ENCODE results near the gene INPP5D. TPM values are rescaled to one million over a fixed set of nuclear protein-coding genes. Genes with fewer than 3 reads are reported as not detected.

INPP5D gene
- total and polyA plus RNA-seq, 2 of the 8 experiments (the other 6 are each of a cell fraction or from before 2014, with no cell fraction given), result 4.5 to 7.1 TPM

GRCh38 chr2:233135421-233135820, 75.3 kb downstream of the INPP5D start:
- H3K9ac ChIP-seq (replicated peaks in 1 of 4; ENCODE audit: extremely low read depth in 1 of 4, low read depth in 3 of 4, low read length in 3 of 4), result no peak overlapping the region
- H3K4me2 ChIP-seq (ENCODE audit: insufficient read depth in 1 of 2, low read depth in 2 of 2, low read length in 2 of 2), result no peak overlapping the region
- WGBS, 2 experiments (ENCODE audit: extremely low coverage in 1 of 2, insufficient coverage in 1 of 2, insufficient read length in 1 of 2, insufficient replicate concordance in 2 of 2, low coverage in 1 of 2, low lambda C conversion rate in 2 of 2, missing lambda C conversion rate in 1 of 2), result 80% methylated on average over 1 of the region's 1 CpG; no CpG with 5 or more reads in 1 of the 2 experiments
- H3K27ac ChIP-seq (ENCODE audit: low read depth, low read length), result no peak overlapping the region
- H2AFZ ChIP-seq (ENCODE audit: low read length), result no peak overlapping the region
- H3K23ac ChIP-seq (ENCODE audit: insufficient read length), result no peak overlapping the region
- H4K8ac ChIP-seq (ENCODE audit: extremely low read depth, insufficient read depth, low read length), result no peak overlapping the region
- TF ChIP-seq CEBPB (IDR thresholded peaks at IDR 0.05; ENCODE audit: low read depth, low read length) (no peak), MAFK (IDR thresholded peaks at IDR 0.05; ENCODE audit: low read depth, low read length) (no peak), RXRA (IDR thresholded peaks at IDR 0.05; ENCODE audit: insufficient read depth, low read depth, low read length) (no peak), ATF2 (IDR thresholded peaks at IDR 0.05; ENCODE audit: low read length) (no peak), SRF (IDR thresholded peaks at IDR 0.05; ENCODE audit: low read depth, low read length) (no peak), TEAD4 (IDR thresholded peaks at IDR 0.05; ENCODE audit: low read depth, low read length) (no peak), SAP30 (IDR thresholded peaks at IDR 0.05; ENCODE audit: insufficient read depth, insufficient replicate concordance, low read length) (no peak)
- FAIRE-seq (no peak), DNase-seq (ENCODE audit: low read depth in 1 of 2, low spot score in 2 of 2) (no peak)
- H2BK120ac ChIP-seq (replicated peaks; ENCODE audit: low read depth, low read length), result no peak overlapping the region
- no peak overlapping the region for H2BK12ac ChIP-seq (ENCODE audit: low read depth, low read length)
- no peaks in the 10 kb centered on the region for H3K27me3 ChIP-seq (replicated peaks in 1 of 4; ENCODE audit: control insufficient read depth in 3 of 4, extremely low read depth in 1 of 4, insufficient read depth in 3 of 4, low read length in 3 of 4)
- H3K9me3 ChIP-seq (ENCODE audit: insufficient read depth in 2 of 2, low read depth in 1 of 2, low read length in 1 of 2), result no peaks in the 10 kb centered on the region
- H3K4ac ChIP-seq (replicated peaks; ENCODE audit: insufficient read length, low read depth, low read length), result no peak overlapping the region
- no peak overlapping the region for H3K56ac ChIP-seq (replicated peaks; ENCODE audit: insufficient read length, low read depth, low read length)
- CTCF ChIA-PET (ENCODE audit: partially characterized antibody), result interaction anchor here (0.7 to 1.7 kb wide), 4 partner anchors 8 to 335 kb away, joined by 3 to 5 read pairs (median 3); no protein-coding TSS in a partner anchor
- H4K20me1 ChIP-seq (replicated peaks in 1 of 2; ENCODE audit: control insufficient read depth in 1 of 2, insufficient read depth in 2 of 2, low read length in 2 of 2), result no peaks in the 10 kb centered on the region
- no peaks in the 10 kb centered on the region for H3K79me2 ChIP-seq (ENCODE audit: control insufficient read depth in 1 of 2, insufficient read depth in 2 of 2, low read length in 2 of 2)
- H3K18ac ChIP-seq (ENCODE audit: extremely low read depth, low read length), result no peak overlapping the region
- no peak overlapping the region for H2BK15ac ChIP-seq (ENCODE audit: low read length)
- no peak overlapping the region for H3K4me3 ChIP-seq (ENCODE audit: extremely low read depth in 1 of 4, insufficient read depth in 2 of 4, low read depth in 3 of 4, low read length in 4 of 4)
- H4K91ac ChIP-seq (replicated peaks; ENCODE audit: insufficient read length, low read length), result no peak overlapping the region
- H3K23me2 ChIP-seq (ENCODE audit: low read depth, low read length), result no peaks in the 10 kb centered on the region
- H2AK5ac ChIP-seq (ENCODE audit: low read depth, low read length), result no peak overlapping the region
- no peak overlapping the region for H2BK5ac ChIP-seq (ENCODE audit: low read depth, low read length)
- no peak overlapping the region for H4K5ac ChIP-seq (ENCODE audit: insufficient read length, low read depth, low read length)
- no peaks in the 10 kb centered on the region for H3K36me3 ChIP-seq (ENCODE audit: control insufficient read depth in 2 of 4, insufficient read depth in 4 of 4, low read length in 3 of 4)
- POLR2A ChIA-PET (ENCODE audit: partially characterized antibody), result no interaction called here
- peaks cover 4 to 12% (median 7%) of the 10 kb centered on the region in 4 experiments for H3K4me1 ChIP-seq (replicated peaks in 1 of 4; ENCODE audit: control insufficient read depth in 3 of 4, insufficient read depth in 4 of 4, low read length in 3 of 4)
- H2BK20ac ChIP-seq (ENCODE audit: low read length), result no peak overlapping the region
- no peak overlapping the region for H3K14ac ChIP-seq (ENCODE audit: insufficient read length)
- H3K79me1 ChIP-seq (ENCODE audit: low read depth, low read length), result no peaks in the 10 kb centered on the region; the same call in 1 of the 2 replicates

Measured in H1 (cell line).